ENCODE measurements around the gene PHLPP2. TPM values are rescaled to one million over a fixed set of nuclear protein-coding genes. Genes with fewer than 3 reads are reported as not detected.

The PHLPP2 gene
- total RNA-seq, 5 donors from 2014 or later (not counting 1 experiment from before 2014, with no cell fraction given): 7.6 to 9.9 (median 9.3) TPM

GRCh38 chr16:71723537-71724319 is 773 bp downstream of the PHLPP2 start:
- ChIA-PET CTCF (interaction anchor here in 1 of 2 donors (0.6 kb wide), 1 partner anchor 21 kb away, joined by 3 read pairs; no protein-coding TSS in a partner anchor), POLR2A (no interaction called here)
- Histone ChIP-seq H3K27ac (ENCODE audit: low read length) (no peak overlapping the region), H3K4me1 (ENCODE audit: control insufficient read depth in 1 of 2, extremely low read depth in 1 of 2, insufficient read depth in 2 of 2, low read length in 2 of 2) (peaks cover 6% of the 10 kb centered on the region in 2 experiments), H3K27me3 (replicated peaks in 1 of 2; ENCODE audit: control insufficient read depth in 2 of 2, extremely low read depth in 1 of 2, insufficient read depth in 2 of 2, low read length in 1 of 2) (no peaks in the 10 kb centered on the region), H3K9me3 (no peaks in the 10 kb centered on the region), H3K4me3 (ENCODE audit: control insufficient read depth in 1 of 2, extremely low read depth in 1 of 2, low read length in 1 of 2) (peak overlapping the region; percentile 53 to 59), H3K36me3 (ENCODE audit: control insufficient read depth in 2 of 2, extremely low read depth in 1 of 2, insufficient read depth in 1 of 2, low read length in 1 of 2) (no peaks in the 10 kb centered on the region)
- Mint-ChIP-seq H3K4me1 (peaks cover 12 to 22% (median 21%) of the 10 kb centered on the region in 3 donors), H3K36me3 (peaks cover 1% of the 10 kb centered on the region), H3K27ac (peak overlapping the region; percentile 71 to 83), H3K4me3 (peak overlapping the region; percentile 77 to 93 (median 83)), H3K27me3 (no peaks in the 10 kb centered on the region), H3K9me3 (no peaks in the 10 kb centered on the region)
- DNase-seq (peak; percentile 65 to 91 (median 79)), ATAC-seq (replicated peaks in 1 of 4) (peak; percentile 82 to 91 (median 87))
- under 1% methylated on average over 104 of the region's 104 CpGs for WGBS (ENCODE audit: insufficient coverage)

DNA sequence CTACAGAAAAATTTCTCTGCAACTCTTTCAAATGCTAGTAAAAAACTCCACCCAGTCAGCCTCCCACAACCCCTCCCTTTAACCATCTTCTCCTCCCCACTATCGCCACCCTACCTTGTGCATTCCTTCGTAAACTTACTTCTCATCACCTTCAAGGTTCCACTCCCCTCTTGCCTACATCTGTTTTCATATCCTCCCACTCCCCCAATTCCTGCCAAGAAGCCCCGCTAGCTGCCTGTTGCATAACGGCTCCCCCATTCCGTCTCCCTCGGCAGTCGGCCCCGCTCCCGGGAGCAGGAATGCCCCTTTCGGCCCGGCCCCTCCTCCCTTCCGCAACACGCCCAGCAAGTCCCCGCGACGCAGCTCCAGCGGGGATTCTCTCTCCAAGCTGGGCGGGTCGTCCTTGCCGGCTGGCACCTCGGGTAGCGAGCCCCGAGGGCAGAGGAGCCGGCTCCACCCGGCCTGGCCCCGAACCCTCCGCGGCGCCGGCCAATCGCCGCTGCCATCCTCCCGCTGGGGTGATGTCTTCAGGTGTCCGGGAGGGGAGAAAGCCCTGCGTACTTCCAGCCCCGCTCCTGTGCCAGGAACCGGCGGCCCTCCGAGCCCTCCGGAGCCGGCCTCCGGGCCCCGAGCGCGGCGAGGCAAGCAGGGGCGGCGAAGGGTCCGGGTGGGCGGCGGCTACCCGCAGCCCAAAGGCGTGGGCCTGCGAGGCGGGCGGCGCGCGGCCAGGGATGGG is 1.5 kb downstream of the PHLPP2 start:
- Histone ChIP-seq H3K4me3 (ENCODE audit: control insufficient read depth in 1 of 2, extremely low read depth in 1 of 2, low read length in 1 of 2) (peak overlapping the region; percentile 71 to 79), H3K36me3 (ENCODE audit: control insufficient read depth in 2 of 2, extremely low read depth in 1 of 2, insufficient read depth in 1 of 2, low read length in 1 of 2) (no peaks in the 10 kb centered on the region), H3K9me3 (no peaks in the 10 kb centered on the region), H3K27me3 (replicated peaks in 1 of 2; ENCODE audit: control insufficient read depth in 2 of 2, extremely low read depth in 1 of 2, insufficient read depth in 2 of 2, low read length in 1 of 2) (no peaks in the 10 kb centered on the region), H3K27ac (ENCODE audit: low read length) (peak overlapping the region; percentile 72), H3K4me1 (ENCODE audit: control insufficient read depth in 1 of 2, extremely low read depth in 1 of 2, insufficient read depth in 2 of 2, low read length in 2 of 2) (peaks cover 6% of the 10 kb centered on the region in 2 experiments)
- Mint-ChIP-seq H3K27ac (peak overlapping the region; percentile 87 to 95), H3K4me3 (peak overlapping the region; percentile 92 to 93 (median 93)), H3K27me3 (no peaks in the 10 kb centered on the region), H3K4me1 (peaks cover 12 to 22% (median 21%) of the 10 kb centered on the region in 3 donors), H3K9me3 (no peaks in the 10 kb centered on the region), H3K36me3 (peaks cover 3% of the 10 kb centered on the region)
- WGBS (ENCODE audit: insufficient coverage): under 1% methylated on average over 59 of the region's 59 CpGs
- ChIA-PET CTCF (interaction anchor here in 1 of 2 donors (0.6 kb wide), 1 partner anchor 20 kb away, joined by 3 read pairs; no protein-coding TSS in a partner anchor), POLR2A (no interaction called here)
- DNase-seq: peak in 34 of 35 experiments; percentile 7 to 70 (median 30)
- ATAC-seq (replicated peaks in 1 of 4): peak; percentile 25 to 44 (median 29)

GRCh38 chr16:71721066-71721740 is 3.3 kb downstream of the PHLPP2 start:
- Mint-ChIP-seq H3K9me3 (no peaks in the 10 kb centered on the region), H3K4me1 (peaks cover 12 to 27% (median 22%) of the 10 kb centered on the region in 3 donors), H3K27me3 (no peaks in the 10 kb centered on the region), H3K4me3 (peak overlapping the region in 1 of 3 donors; percentile 31), H3K36me3 (peaks cover 3% of the 10 kb centered on the region), H3K27ac (no peak overlapping the region)
- no peak overlapping the region for H3K27ac ChIP-seq (ENCODE audit: low read length)
- H3K27me3 ChIP-seq (replicated peaks in 1 of 2; ENCODE audit: control insufficient read depth in 2 of 2, extremely low read depth in 1 of 2, insufficient read depth in 2 of 2, low read length in 1 of 2): no peaks in the 10 kb centered on the region
- POLR2A ChIA-PET: interaction anchor here (0.6 to 1.3 kb wide), 6 partner anchors 38 to 1198 kb away, joined by 3 to 6 read pairs (median 4); no protein-coding TSS in a partner anchor
- WGBS (ENCODE audit: insufficient coverage): 49% methylated on average over 3 of the region's 8 CpGs
- no peak for DNase-seq
- CTCF ChIA-PET: interaction anchor here in 1 of 2 donors (0.7 to 0.9 kb wide), 3 partner anchors 10 to 24 kb away, joined by 3 read pairs; no protein-coding TSS in a partner anchor
- H3K4me1 ChIP-seq (ENCODE audit: control insufficient read depth in 1 of 2, extremely low read depth in 1 of 2, insufficient read depth in 2 of 2, low read length in 2 of 2): peaks cover 6% of the 10 kb centered on the region in 2 experiments
- no peak overlapping the region for H3K4me3 ChIP-seq (ENCODE audit: control insufficient read depth in 1 of 2, extremely low read depth in 1 of 2, low read length in 1 of 2)
- ATAC-seq (replicated peaks in 1 of 4): no peak
- no peaks in the 10 kb centered on the region for H3K36me3 ChIP-seq (ENCODE audit: control insufficient read depth in 2 of 2, extremely low read depth in 1 of 2, insufficient read depth in 1 of 2, low read length in 1 of 2)
- H3K9me3 ChIP-seq: no peaks in the 10 kb centered on the region

DNA sequence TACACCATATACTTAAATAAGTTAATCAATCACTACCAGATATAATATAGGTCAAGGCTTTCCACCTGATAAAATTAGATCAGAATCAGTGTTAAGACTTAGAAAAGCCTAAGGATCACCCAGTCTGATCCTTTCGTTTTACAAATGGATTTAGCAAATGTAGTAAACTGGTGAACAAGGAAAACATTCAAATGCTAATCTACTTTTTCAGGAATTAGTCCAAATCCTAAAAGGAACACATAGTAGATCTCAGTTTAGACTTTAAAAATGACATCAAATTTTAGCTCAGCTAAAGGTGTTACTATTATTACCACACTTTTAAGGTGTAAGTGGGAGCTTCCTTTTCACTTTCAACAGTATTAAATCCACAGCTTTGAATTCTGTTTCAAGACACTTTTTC is 12.0 kb downstream of the PHLPP2 start:
- H3K36me3 ChIP-seq (ENCODE audit: control insufficient read depth in 2 of 2, extremely low read depth in 1 of 2, insufficient read depth in 1 of 2, low read length in 1 of 2): peaks cover 0 to 10% of the 10 kb centered on the region in 2 donors
- no peak overlapping the region for H3K4me3 ChIP-seq (ENCODE audit: control insufficient read depth in 1 of 2, extremely low read depth in 1 of 2, low read length in 1 of 2)
- no peaks in the 10 kb centered on the region for H3K27me3 Mint-ChIP-seq
- ChIA-PET CTCF (no interaction called here), POLR2A (interaction anchor here in 1 of 2 donors (0.9 kb wide), 1 partner anchor 22 kb away, joined by 3 read pairs; no protein-coding TSS in a partner anchor)
- no peaks in the 10 kb centered on the region for H3K9me3 ChIP-seq
- H3K27me3 ChIP-seq (replicated peaks in 1 of 2; ENCODE audit: control insufficient read depth in 2 of 2, extremely low read depth in 1 of 2, insufficient read depth in 2 of 2, low read length in 1 of 2): no peaks in the 10 kb centered on the region
- H3K4me3 Mint-ChIP-seq: no peak overlapping the region
- peaks cover 0 to 8% (median 0%) of the 10 kb centered on the region in 3 donors for H3K4me1 Mint-ChIP-seq
- no peaks in the 10 kb centered on the region for H3K4me1 ChIP-seq (ENCODE audit: control insufficient read depth in 1 of 2, extremely low read depth in 1 of 2, insufficient read depth in 2 of 2, low read length in 2 of 2)
- H3K36me3 Mint-ChIP-seq: peaks cover 14% of the 10 kb centered on the region
- no CpG with 5 or more reads among the region's 1 CpG for WGBS (ENCODE audit: insufficient coverage)
- ATAC-seq (replicated peaks in 1 of 4) (no peak), DNase-seq (no peak)
- H3K9me3 Mint-ChIP-seq: no peaks in the 10 kb centered on the region
- no peak overlapping the region for H3K27ac ChIP-seq (ENCODE audit: low read length)
- no peak overlapping the region for H3K27ac Mint-ChIP-seq

DNA sequence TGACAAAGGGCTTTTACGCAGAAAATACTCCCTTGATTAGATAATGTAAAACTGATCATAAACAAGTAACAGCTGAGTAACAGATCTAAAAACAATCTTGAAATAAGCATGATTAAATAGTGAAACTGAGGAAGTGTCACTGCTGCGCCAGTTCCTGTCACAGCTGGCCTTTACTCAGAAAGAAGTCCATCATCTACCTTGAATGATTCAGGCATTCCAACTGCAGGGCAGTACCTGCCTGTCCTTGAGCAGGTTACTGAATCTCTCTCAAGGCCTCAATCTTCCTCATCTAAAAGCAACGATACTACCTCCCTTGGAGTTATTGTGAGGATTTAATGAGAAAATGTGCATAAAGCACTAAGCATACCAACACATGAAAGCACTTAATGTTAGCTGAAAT is 12.7 kb downstream of the PHLPP2 start:
- Histone ChIP-seq H3K9me3 (no peaks in the 10 kb centered on the region), H3K4me1 (ENCODE audit: control insufficient read depth in 1 of 2, extremely low read depth in 1 of 2, insufficient read depth in 2 of 2, low read length in 2 of 2) (no peaks in the 10 kb centered on the region), H3K27ac (ENCODE audit: low read length) (no peak overlapping the region), H3K27me3 (replicated peaks in 1 of 2; ENCODE audit: control insufficient read depth in 2 of 2, extremely low read depth in 1 of 2, insufficient read depth in 2 of 2, low read length in 1 of 2) (no peaks in the 10 kb centered on the region), H3K4me3 (ENCODE audit: control insufficient read depth in 1 of 2, extremely low read depth in 1 of 2, low read length in 1 of 2) (no peak overlapping the region), H3K36me3 (ENCODE audit: control insufficient read depth in 2 of 2, extremely low read depth in 1 of 2, insufficient read depth in 1 of 2, low read length in 1 of 2) (peaks cover 0 to 10% of the 10 kb centered on the region in 2 donors)
- Mint-ChIP-seq H3K4me3 (no peak overlapping the region), H3K9me3 (no peaks in the 10 kb centered on the region), H3K36me3 (peaks cover 14% of the 10 kb centered on the region), H3K27me3 (no peaks in the 10 kb centered on the region), H3K27ac (no peak overlapping the region), H3K4me1 (peaks cover 0 to 8% (median 0%) of the 10 kb centered on the region in 3 donors)
- CTCF ChIA-PET: no interaction called here
- WGBS (ENCODE audit: insufficient coverage): 100% methylated on average over 1 of the region's 3 CpGs
- DNase-seq (no peak), ATAC-seq (replicated peaks in 1 of 4) (no peak)
- POLR2A ChIA-PET: no interaction called here

Measured in T-cell (primary cell).